ENCODE data around the gene PLIN4.

Gene PLIN4

DNA sequence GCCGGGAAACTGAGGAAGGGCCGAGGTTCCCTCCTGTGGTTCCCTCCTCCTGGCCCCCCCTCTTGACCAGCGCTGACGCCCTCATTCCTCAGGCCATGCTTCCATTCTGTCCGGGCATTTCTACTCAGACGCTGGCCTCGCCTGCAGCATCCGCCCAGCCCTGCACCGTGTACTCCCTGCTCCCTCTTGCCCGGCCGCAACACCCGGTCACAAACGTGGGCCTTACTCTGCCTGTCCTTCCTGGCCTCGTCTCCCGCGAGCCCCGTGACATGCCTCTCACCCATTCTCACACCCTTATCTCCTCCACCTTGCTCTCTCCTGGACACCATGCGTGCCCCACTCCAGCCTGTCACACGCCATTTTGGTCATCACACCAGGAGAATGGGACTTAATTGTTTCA lies 34.9 kb downstream of the PLIN4 start:
- no peak overlapping the region for H3K27ac ChIP-seq
- no peak for TF ChIP-seq ZFX (IDR thresholded peaks at IDR 0.05; ENCODE audit: borderline replicate concordance)
- no peak for TF ChIP-seq CTCF (IDR thresholded peaks at IDR 0.05)

DNA sequence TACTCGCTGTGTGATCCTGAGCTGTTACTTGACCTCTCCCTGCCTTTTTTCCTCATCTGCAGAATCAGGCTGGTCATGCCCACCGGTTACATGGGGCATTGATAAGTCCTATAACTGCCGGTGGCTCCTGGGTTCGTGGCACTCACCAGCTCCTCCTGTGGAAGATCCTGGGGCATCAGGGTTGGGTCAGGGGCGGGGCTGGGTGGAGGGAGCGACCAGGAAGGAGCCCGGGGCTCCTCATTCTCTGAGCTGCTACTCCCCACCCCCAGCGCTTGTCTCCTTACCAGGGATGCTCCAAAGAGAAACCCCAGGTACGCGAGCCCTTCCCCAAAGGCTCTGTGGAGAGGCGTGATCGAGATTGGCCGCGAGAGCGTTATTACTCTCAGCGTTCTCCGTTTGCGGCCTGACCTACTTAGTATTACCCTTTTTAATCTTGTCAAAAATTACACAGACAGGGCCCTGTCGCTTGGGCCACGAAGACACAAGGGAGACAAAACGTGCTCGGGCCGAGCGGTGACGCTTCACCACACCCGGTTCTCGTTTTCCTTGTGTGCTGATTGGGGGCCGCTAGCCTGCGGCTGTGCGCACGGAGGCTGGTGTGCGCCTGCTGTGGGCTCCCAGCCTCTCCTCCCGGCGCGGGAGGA lies 35.4 kb downstream of the PLIN4 start:
- no peak overlapping the region for H3K27ac ChIP-seq
- TF ChIP-seq CTCF (IDR thresholded peaks at IDR 0.05) (no peak), ZFX (IDR thresholded peaks at IDR 0.05; ENCODE audit: borderline replicate concordance) (no peak)

DNA sequence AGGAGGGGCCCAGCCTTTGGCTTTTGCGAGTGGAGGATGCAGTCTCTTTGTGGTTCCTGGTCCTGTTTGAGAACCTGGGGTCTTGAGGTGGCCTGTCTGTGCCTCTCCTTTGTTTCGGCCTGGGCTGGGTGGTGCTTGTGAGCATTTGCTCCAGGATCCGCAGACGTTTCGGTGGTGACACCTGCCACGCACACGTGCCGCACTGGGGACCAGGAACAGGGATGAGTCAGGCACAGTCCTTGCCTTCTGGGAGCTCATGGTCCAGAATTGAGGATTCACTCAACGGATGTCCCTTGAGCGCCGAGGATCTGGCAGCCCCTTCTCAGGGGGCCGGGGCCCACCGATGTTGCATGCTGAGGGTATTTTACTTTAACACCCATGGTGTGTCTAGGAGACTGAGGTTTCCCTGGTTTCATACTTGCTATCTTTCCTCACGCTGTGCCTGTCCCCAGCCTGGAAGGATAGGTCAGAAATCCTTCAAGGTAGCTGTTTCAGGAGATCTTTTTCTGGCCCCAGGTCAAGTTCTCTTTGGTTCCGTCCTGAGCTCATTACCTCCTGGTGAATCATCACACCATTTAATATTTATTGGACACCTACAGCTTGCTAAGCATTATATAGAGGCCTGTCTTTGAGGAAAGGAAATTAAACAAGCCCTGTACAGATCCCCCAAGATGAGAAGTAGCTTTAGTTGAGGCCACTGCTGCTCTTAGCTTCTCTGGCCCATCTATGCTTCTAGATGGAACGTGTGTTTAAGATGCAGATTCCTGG lies 41.1 kb downstream of the PLIN4 start:
- no peak overlapping the region for H3K27ac ChIP-seq
- TF ChIP-seq CTCF (IDR thresholded peaks at IDR 0.05) (no peak), ZFX (IDR thresholded peaks at IDR 0.05; ENCODE audit: borderline replicate concordance) (no peak)

- TF ChIP-seq CTCF (IDR thresholded peaks at IDR 0.05) (no peak), ZFX (IDR thresholded peaks at IDR 0.05; ENCODE audit: borderline replicate concordance) (no peak)
- H3K27ac ChIP-seq = 0 out of 2 replicates have a peak overlapping the region, but pooled peaks have one; percentile 90
Measured at GRCh38 chr19:4474514-4475022, 43.7 kb downstream of the PLIN4 start.

DNA sequence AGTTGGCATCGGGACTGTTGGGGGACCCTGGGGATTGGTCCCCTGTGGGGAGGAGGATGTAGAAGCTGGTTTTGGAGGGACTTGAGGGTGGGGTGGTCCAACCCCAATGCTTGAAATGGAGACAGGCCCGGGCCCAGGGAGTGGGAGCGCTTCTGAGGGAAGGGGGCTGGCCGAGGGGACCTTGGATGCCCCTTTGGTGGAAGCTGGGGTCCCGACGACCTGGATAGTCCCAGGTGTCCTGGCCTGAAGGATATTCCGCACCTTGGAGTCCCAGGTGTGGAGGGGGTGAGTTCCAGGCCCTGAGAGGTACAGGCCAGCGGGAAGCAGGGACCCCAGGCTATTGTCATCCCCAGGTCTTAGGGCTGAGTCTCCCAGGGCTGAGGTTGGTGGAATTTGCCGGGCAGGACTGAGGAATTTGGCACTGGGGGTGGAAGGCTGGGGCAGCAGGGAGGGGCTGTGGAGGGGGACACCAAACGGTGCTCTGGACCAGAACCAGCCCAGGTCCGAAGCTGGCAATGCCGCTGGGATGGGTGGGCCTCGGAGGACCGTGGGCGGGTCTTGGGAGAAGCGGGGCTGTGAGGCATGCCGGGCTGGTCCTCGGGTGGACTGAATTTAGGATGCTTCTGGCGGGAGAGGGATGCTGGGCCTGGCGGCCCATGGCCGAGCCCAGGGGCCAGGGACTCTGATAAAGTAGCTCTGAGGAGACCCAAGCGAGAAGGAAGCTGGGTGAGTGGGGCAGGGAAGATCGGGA lies 44.3 kb downstream of the PLIN4 start:
- peak overlapping the region; percentile 90 for H3K27ac ChIP-seq
- TF ChIP-seq CTCF (IDR thresholded peaks at IDR 0.05) = no peak
- TF ChIP-seq ZFX (IDR thresholded peaks at IDR 0.05; ENCODE audit: borderline replicate concordance) = no peak

DNA sequence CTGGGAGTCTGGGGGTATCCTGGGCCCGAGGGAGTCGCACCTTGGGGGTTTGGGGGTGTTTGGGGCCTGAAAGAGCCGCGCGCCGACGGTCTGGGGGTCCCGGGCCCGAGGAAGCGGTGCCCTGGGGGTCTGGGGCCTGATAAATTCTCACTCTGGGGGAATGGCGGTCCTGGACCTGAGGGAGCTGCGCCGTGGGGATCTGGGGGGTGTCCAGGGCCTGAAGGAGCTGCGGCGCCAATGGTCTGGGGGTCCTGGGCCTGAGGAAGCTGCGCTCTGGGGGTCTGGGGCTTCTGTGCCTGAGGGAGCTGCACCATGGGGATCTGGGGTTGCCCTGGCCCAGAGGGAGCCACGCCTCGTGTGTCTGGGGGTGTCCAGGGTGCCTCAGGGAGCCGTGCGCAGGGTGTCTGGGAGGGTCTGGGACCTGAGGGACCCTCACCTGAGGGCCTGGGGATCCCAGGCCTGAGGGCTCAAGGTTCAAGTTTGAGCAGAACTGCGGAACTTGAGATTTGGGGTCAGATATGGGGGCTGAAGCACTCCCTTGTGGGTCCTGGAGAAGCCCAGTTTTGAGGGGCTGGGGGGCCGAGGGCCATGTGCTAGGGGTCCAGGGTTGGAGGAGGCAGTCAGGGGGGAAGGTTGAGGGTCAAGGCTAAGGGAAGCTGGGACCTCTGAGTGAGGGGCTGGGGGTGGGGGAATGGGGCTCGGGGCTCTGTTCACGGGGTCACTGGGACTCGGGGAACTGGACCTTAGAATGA lies 45.1 kb downstream of the PLIN4 start:
- H3K27ac ChIP-seq = peak overlapping the region; percentile 90
- TF ChIP-seq ZFX (IDR thresholded peaks at IDR 0.05; ENCODE audit: borderline replicate concordance) (no peak), CTCF (IDR thresholded peaks at IDR 0.05) (no peak)

All from 22Rv1 (cell line).